Neural cell (in vitro differentiated cells): ENCODE data around the gene FAM171A2. TPM values are rescaled to one million over a fixed set of nuclear protein-coding genes. Genes with fewer than 3 reads are reported as not detected.

Source experiments
- H2AFZ ChIP-seq: fragments of 200-600, 300-800 bp; sonication (generic), shearing (Covaris generic); 2 replicates; pipeline ENCODE4 v1.6.0; 2014; ENCODE audit warnings: low read depth, mild to moderate bottlenecking, antibody characterized with exemption, low read length, moderate library complexity
- H3F3A ChIP-seq: fragments of 200-600 bp; shearing (Covaris generic); 2 replicates; pipeline ENCODE4 v1.6.1; 2016; ENCODE audit warnings: mild to moderate bottlenecking, moderate library complexity, mixed read lengths, antibody characterized with exemption, low read length; ENCODE audit not compliant: insufficient read depth, poor library complexity, severe bottlenecking
- H3K27ac ChIP-seq: fragments of 200-600, 300-800 bp; sonication (generic), shearing (Covaris generic); 2 replicates; pipeline ENCODE4 v1.5.1; 2014; ENCODE audit warnings: mild to moderate bottlenecking, low read length, moderate library complexity
- H3K27me3 ChIP-seq: fragments of 300-800, 200-600 bp; sonication (generic), shearing (Covaris generic); 2 replicates; pipeline ENCODE4 v1.6.0; 2014; ENCODE audit warnings: mild to moderate bottlenecking, low read depth, low read length, moderate library complexity; ENCODE audit not compliant: insufficient read depth
- H3K36me3 ChIP-seq: fragments of 300-800, 200-600 bp; sonication (generic), shearing (Covaris generic); 2 replicates; pipeline ENCODE4 v1.5.1; 2014; ENCODE audit warnings: mild to moderate bottlenecking, antibody characterized with exemption, low read length, moderate library complexity; ENCODE audit not compliant: insufficient read depth
- H3K4me2 ChIP-seq: fragments of 300-800, 200-600 bp; sonication (generic), shearing (Covaris generic); 2 replicates; pipeline ENCODE4 v1.6.0; 2014; ENCODE audit warnings: mild to moderate bottlenecking, low read length
- H3K4me3 ChIP-seq: fragments of 300-800, 200-600 bp; sonication (generic), shearing (Covaris generic); 2 replicates; pipeline ENCODE4 v1.5.1; 2014; ENCODE audit warnings: mild to moderate bottlenecking, low read length, moderate library complexity
- H3K79me2 ChIP-seq: fragments of 200-600 bp; shearing (Covaris generic); replicated peaks from 2 replicates; pipeline ENCODE4 v1.6.0; 2014; ENCODE audit warnings: mild to moderate bottlenecking, low read length, moderate library complexity; ENCODE audit not compliant: insufficient read depth
- H3K9ac ChIP-seq: fragments of 300-800, 200-600 bp; sonication (generic), shearing (Covaris generic); 2 replicates; pipeline ENCODE4 v1.6.1; 2016; ENCODE audit warnings: mild to moderate bottlenecking, low read length, mixed read lengths
- H3K9me2 ChIP-seq: fragments of 200-600 bp; shearing (Covaris generic); 2 replicates; pipeline ENCODE4 v1.6.1; 2016; ENCODE audit warnings: mild to moderate bottlenecking, low read length, mixed read lengths; ENCODE audit not compliant: insufficient read depth
- H3K9me3 ChIP-seq: fragments of 200-600, 300-800 bp; sonication (generic), shearing (Covaris generic); 2 replicates; pipeline ENCODE4 v1.6.1; 2016; ENCODE audit warnings: mild to moderate bottlenecking, mixed run types, low read length, moderate library complexity, mixed read lengths
- H4K20me1 ChIP-seq: fragments of 200-600 bp; shearing (Covaris generic); 2 replicates; pipeline ENCODE4 v1.6.1; 2016; ENCODE audit warnings: mild to moderate bottlenecking, mixed run types; ENCODE audit not compliant: insufficient read depth
- CTCF ChIP-seq: fragments of 450-650 bp; IDR thresholded peaks from 2 replicates; pipeline ENCODE4 v1.5.1; 2014; ENCODE audit warnings: antibody characterized with exemption, mild to moderate bottlenecking, moderate library complexity; ENCODE audit not compliant: poor library complexity, severe bottlenecking
- EP300 ChIP-seq: fragments of 450-650 bp; conservative IDR thresholded peaks from 2 replicates; pipeline ENCODE4 v1.6.1; 2014; ENCODE audit warnings: antibody characterized with exemption, mild to moderate bottlenecking, moderate library complexity; ENCODE audit not compliant: poor library complexity, severe bottlenecking
- EZH2 ChIP-seq: fragments of 200-600, 300-800 bp; shearing (Covaris generic), sonication (generic); IDR thresholded peaks from 2 replicates; pipeline ENCODE4 v1.6.1; 2014; ENCODE audit warnings: antibody characterized with exemption, low read length, borderline replicate concordance, mild to moderate bottlenecking; ENCODE audit not compliant: insufficient read depth, poor library complexity, severe bottlenecking
- MXI1 ChIP-seq: fragments of 450-650 bp; conservative IDR thresholded peaks from 2 replicates; pipeline ENCODE4 v1.6.1; 2014; ENCODE audit warnings: antibody characterized with exemption, mild to moderate bottlenecking; ENCODE audit not compliant: poor library complexity, severe bottlenecking
- POLR2AphosphoS5 ChIP-seq: IDR thresholded peaks from 2 replicates; pipeline ENCODE4 v1.6.1; 2012
- RAD21 ChIP-seq: fragments of 450-650 bp; conservative IDR thresholded peaks from 2 replicates; pipeline ENCODE4 v1.6.1; 2014; ENCODE audit warnings: antibody characterized with exemption, mild to moderate bottlenecking, moderate library complexity
- REST ChIP-seq: IDR thresholded peaks from 2 replicates; pipeline ENCODE4 v1.6.1; 2012; ENCODE audit warnings: borderline replicate concordance
- SMC3 ChIP-seq: fragments of 450-650 bp; conservative IDR thresholded peaks from 2 replicates; pipeline ENCODE4 v1.6.1; 2014; ENCODE audit warnings: antibody characterized with exemption, mild to moderate bottlenecking, moderate library complexity; ENCODE audit not compliant: poor library complexity
- TAF1 ChIP-seq: IDR thresholded peaks from 2 replicates; pipeline ENCODE4 v1.6.1; 2012; ENCODE audit warnings: low read depth
- polyA plus RNA-seq: library from polyadenylated mRNA; depleted of rRNA; stranded (reverse); fragments of >200 nt; gene quantifications from 2 replicates; pipeline ENCODE4 v1.2.3, GENCODE V29; 2014

The FAM171A2 gene
- polyA plus RNA-seq, 1 donor from 2014 or later: 73.6 TPM

GRCh38 chr17:44338702-44339101 lies 25.0 kb downstream of the FAM171A2 start:
- no peak overlapping the region for H2AFZ ChIP-seq
- H3K27ac ChIP-seq: no peak overlapping the region
- no peaks in the 10 kb centered on the region for H4K20me1 ChIP-seq
- H3K36me3 ChIP-seq: no peaks in the 10 kb centered on the region
- TF ChIP-seq RAD21 (no peak), REST (no peak), POLR2AphosphoS5 (no peak), TAF1 (no peak), MXI1 (no peak), CTCF (no peak), EP300 (no peak), SMC3 (no peak), EZH2 (no peak)
- no peak overlapping the region for H3K4me3 ChIP-seq
- no peak overlapping the region for H3K4me2 ChIP-seq
- no peak overlapping the region for H3K9ac ChIP-seq
- peaks cover 4% of the 10 kb centered on the region for H3K27me3 ChIP-seq
- no peaks in the 10 kb centered on the region for H3F3A ChIP-seq
- H3K9me3 ChIP-seq: no peaks in the 10 kb centered on the region
- H3K79me2 ChIP-seq: no peaks in the 10 kb centered on the region
- no peaks in the 10 kb centered on the region for H3K9me2 ChIP-seq

- no peak for TF ChIP-seq TAF1
- no peak overlapping the region for H3K9ac ChIP-seq
- no peaks in the 10 kb centered on the region for H3F3A ChIP-seq
- no peaks in the 10 kb centered on the region for H3K79me2 ChIP-seq
- no peaks in the 10 kb centered on the region for H3K36me3 ChIP-seq
- peaks cover 4% of the 10 kb centered on the region for H3K27me3 ChIP-seq
- H3K9me3 ChIP-seq: no peaks in the 10 kb centered on the region
- no peaks in the 10 kb centered on the region for H4K20me1 ChIP-seq
- H3K4me3 ChIP-seq: no peak overlapping the region
- no peak overlapping the region for H3K4me2 ChIP-seq
- no peak overlapping the region for H3K27ac ChIP-seq
- no peak overlapping the region for H2AFZ ChIP-seq
- no peaks in the 10 kb centered on the region for H3K9me2 ChIP-seq
These were observed 27.7 kb downstream of the FAM171A2 start for GRCh38 chr17:44335968-44336367.

GRCh38 chr17:44335564-44335963 lies 28.1 kb downstream of the FAM171A2 start:
- H3F3A ChIP-seq: no peaks in the 10 kb centered on the region
- no peaks in the 10 kb centered on the region for H3K36me3 ChIP-seq
- H3K9me3 ChIP-seq: no peaks in the 10 kb centered on the region
- peaks cover 4% of the 10 kb centered on the region for H3K27me3 ChIP-seq
- H2AFZ ChIP-seq: no peak overlapping the region
- no peak overlapping the region for H3K9ac ChIP-seq
- no peaks in the 10 kb centered on the region for H3K9me2 ChIP-seq
- no peak for TF ChIP-seq CTCF
- no peak for TF ChIP-seq RAD21
- TF ChIP-seq SMC3: no peak
- TF ChIP-seq EZH2: no peak
- TF ChIP-seq MXI1: no peak
- no peak for TF ChIP-seq POLR2AphosphoS5
- TF ChIP-seq TAF1: no peak
- no peak for TF ChIP-seq REST
- TF ChIP-seq EP300: no peak
- no peak overlapping the region for H3K4me2 ChIP-seq
- H3K27ac ChIP-seq: no peak overlapping the region
- no peak overlapping the region for H3K4me3 ChIP-seq
- H4K20me1 ChIP-seq: no peaks in the 10 kb centered on the region
- no peaks in the 10 kb centered on the region for H3K79me2 ChIP-seq
